HepG2 (cell line): ENCODE data around the gene CERS6. TPM values are rescaled to one million over a fixed set of nuclear protein-coding genes. Genes with fewer than 3 reads are reported as not detected.

Experiments
- ATAC-seq: fragments of 200-7000 bp; cut with Tn5 transposase; 3 replicates; pipeline ENCODE4 v1.9.1; 2020; ENCODE audit warnings: mild to moderate bottlenecking, moderate library complexity
- BruUV-seq: library from RNA; stranded (reverse); fragments of 400-500 nt; replicated peaks from 2 replicates; lab custom pipeline; 2021; lab: Mats Ljungman, UMichigan
- CTCF ChIA-PET: fragments of 300-600 bp; formaldehyde crosslinking; extraction: SDS; loops from one replicate; lab custom pipeline; 2021; ENCODE audit warnings: low total read pairs, inconsistent platforms, low intra/inter-chr PET ratio; lab: Yijun Ruan, JAX
- POLR2A ChIA-PET: fragments of 350-600 bp; sonication (Branson Sonifier 250); formaldehyde crosslinking; loops from one replicate; lab custom pipeline; 2020; ENCODE audit warnings: antibody characterized with exemption, inconsistent platforms; lab: Yijun Ruan, JAX
- DNase-seq: peaks from one replicate; pipeline ENCODE4 v3.0.0-alpha.2; 2015; ENCODE audit warnings: low spot score
- FAIRE-seq: peaks from 3 replicates; lab custom pipeline; 2011; peaks lifted over from hg19 to GRCh38; lab: Jason Lieb, UNC
- H2AFZ ChIP-seq: one replicate; pipeline ENCODE4 v1.6.1; 2011; ENCODE audit warnings: low read length, inconsistent platforms
- H3K27ac ChIP-seq: fragments of 300-600 bp; 3 replicates; pipeline ENCODE4 v1.8.0; 2011; ENCODE audit warnings: mixed run types, mild to moderate bottlenecking, mixed read lengths, low read length, inconsistent platforms; ENCODE audit not compliant: insufficient read depth; ENCODE audit errors: extremely low read length
- H3K27me3 ChIP-seq, 2 experiments: fragments of 200-600 bp in 1 of 2; 2 replicates in 1 of 2; 3 replicates in 1 of 2; pipeline versions ENCODE4 v1.6.0 to v1.8.0; 2011; ENCODE audit warnings: low read length in 2 of 2, mild to moderate bottlenecking in 2 of 2, moderate library complexity in 2 of 2, inconsistent platforms in 1 of 2; ENCODE audit not compliant: insufficient read depth in 2 of 2, control insufficient read depth in 1 of 2
- H3K36me3 ChIP-seq, 2 experiments: fragments of 200-600 bp in 1 of 2; replicated peaks in 1 of 2; 2 replicates in 1 of 2; 3 replicates in 1 of 2; pipeline versions ENCODE4 v1.5.1 to v1.8.0; 2011; ENCODE audit warnings: low read length in 2 of 2, inconsistent platforms in 1 of 2; ENCODE audit not compliant: insufficient read depth in 2 of 2, control insufficient read depth in 1 of 2
- H3K4me1 ChIP-seq: 2 replicates; pipeline ENCODE4 v1.5.1; 2012; ENCODE audit warnings: low read length, inconsistent platforms; ENCODE audit not compliant: insufficient read depth
- H3K4me2 ChIP-seq: 2 replicates; pipeline ENCODE4 v1.6.0; 2011; ENCODE audit warnings: low read depth, low read length, inconsistent platforms
- H3K4me3 ChIP-seq, 3 experiments: fragments of 200-600 bp in 1 of 3; sonication (generic), shearing (Covaris generic) in 1 of 3; replicated peaks in 1 of 3; 2 replicates each; pipeline ENCODE4 v1.5.1; 2011 to 2016; ENCODE audit warnings: low read length in 3 of 3, inconsistent platforms in 2 of 3, low read depth in 2 of 3, mild to moderate bottlenecking in 2 of 3, control low read depth in 1 of 3, mixed read lengths in 1 of 3; ENCODE audit not compliant: insufficient read depth in 1 of 3
- H3K79me2 ChIP-seq: one replicate; pipeline ENCODE4 v1.6.1; 2011; ENCODE audit warnings: low read length, inconsistent platforms; ENCODE audit not compliant: insufficient read depth
- H3K9ac ChIP-seq: 2 replicates; pipeline ENCODE4 v1.6.0; 2011; ENCODE audit warnings: mild to moderate bottlenecking, low read depth, low read length, inconsistent platforms; ENCODE audit not compliant: insufficient read depth
- H3K9me3 ChIP-seq: 2 replicates; pipeline ENCODE4 v1.5.1; 2012; ENCODE audit warnings: mild to moderate bottlenecking, low read length
- H4K20me1 ChIP-seq: 2 replicates; pipeline ENCODE4 v1.6.0; 2011; ENCODE audit warnings: inconsistent platforms, mild to moderate bottlenecking, low read length, moderate library complexity; ENCODE audit not compliant: insufficient read depth
- ARNTL ChIP-seq: sonication (generic); formaldehyde crosslinking; IDR thresholded peaks from 2 replicates; pipeline ENCODE4 v1.4.0; 2020; ENCODE audit warnings: mild to moderate bottlenecking, missing genetic modification reagents
- GLI4 ChIP-seq: sonication (generic); formaldehyde crosslinking; IDR thresholded peaks from 2 replicates; pipeline ENCODE4 v1.5.1; 2020; ENCODE audit warnings: missing genetic modification reagents, mild to moderate bottlenecking, moderate library complexity, borderline replicate concordance
- MAFF ChIP-seq: IDR thresholded peaks from 2 replicates; pipeline ENCODE4 v1.6.1; 2011; ENCODE audit warnings: low read depth, low read length, improper control_type of control experiment
- MAFK ChIP-seq, 2 experiments: IDR thresholded peaks in 1 of 2; conservative IDR thresholded peaks in 1 of 2; 2 replicates each; pipeline ENCODE4 v1.6.1; 2011; ENCODE audit warnings: improper control_type of control experiment in 2 of 2, low read length in 2 of 2
- SP5 ChIP-seq: IDR thresholded peaks from 2 replicates; pipeline ENCODE4 v1.6.1; 2016; ENCODE audit warnings: low read depth, borderline replicate concordance
- TBL1XR1 ChIP-seq: fragments of 150-350 bp; IDR thresholded peaks from 2 replicates; pipeline ENCODE4 v1.6.1; 2014; ENCODE audit warnings: borderline replicate concordance, low read length; ENCODE audit not compliant: partially characterized antibody
- ZBTB38 ChIP-seq: sonication (generic); formaldehyde crosslinking; IDR thresholded peaks from 2 replicates; pipeline ENCODE4 v1.5.1; 2020; ENCODE audit warnings: mild to moderate bottlenecking, missing genetic modification reagents
- ZNF17 ChIP-seq: sonication (generic); formaldehyde crosslinking; IDR thresholded peaks from 2 replicates; pipeline ENCODE4 v1.5.0; 2020; ENCODE audit warnings: mild to moderate bottlenecking, missing genetic modification reagents
- ZNF44 ChIP-seq: sonication (generic); formaldehyde crosslinking; IDR thresholded peaks from 2 replicates; pipeline ENCODE4 v1.5.1; 2020; ENCODE audit warnings: mild to moderate bottlenecking, missing genetic modification reagents
- ZNF570 ChIP-seq: sonication (generic); formaldehyde crosslinking; IDR thresholded peaks from 2 replicates; pipeline ENCODE4 v1.4.0; 2020; ENCODE audit warnings: mild to moderate bottlenecking, missing genetic modification reagents, borderline replicate concordance
- in situ Hi-C: cut with HindIII; loops from 2 replicates; pipeline ENCODE4 v1.10.0; 2017; ENCODE audit warnings: low pct_unique_long_range_greater_than_20kb; ENCODE audit not compliant: extremely low pct_ligation_motif_present
- intact Hi-C: fragments of 100-400 bp; cut with micrococcal nuclease; formaldehyde crosslinking; loops from one replicate; pipeline ENCODE4 v1.10.0; 2022; ENCODE audit not compliant: unreplicated experiment
- polyA plus RNA-seq, 8 experiments: library from polyadenylated mRNA; depleted of rRNA in 3 of 8; stranded (reverse) in 7 of 8; unstranded in 1 of 8; fragments of >200 nt; fragmentation: Illumina TruSeq in 4 of 8; extraction: Trizol in 4 of 8; gene quantifications; 2 replicates each; pipeline versions ENCODE4 v1.2.1 to v1.2.3, GENCODE V29; 2011 to 2016; ENCODE audit warnings: low read depth in 4 of 8, missing spikeins in 1 of 8, mixed read lengths in 1 of 8; ENCODE audit not compliant: insufficient read depth in 1 of 8
- total RNA-seq, 5 experiments: library from RNA; depleted of rRNA; stranded (reverse); fragments of >200 nt; fragmentation: Illumina TruSeq; extraction: Trizol; gene quantifications; 2 replicates each; pipeline ENCODE4 v1.2.3, GENCODE V29; 2016; ENCODE audit warnings: low read depth in 1 of 5

The CERS6 gene
- total and polyA plus RNA-seq, 2 of the 13 experiments (the other 11 are each of a cell fraction or from before 2014, with no cell fraction given), result 10.1 to 20.3 TPM

GRCh38 chr2:168716839-168717238 lies 260.8 kb downstream of the CERS6 start:
- H3K27me3 ChIP-seq, result no peaks in the 10 kb centered on the region
- in situ Hi-C loops, result no loop called here
- no peak overlapping the region for H3K4me2 ChIP-seq
- BruUV-seq, result no TSS peak
- H3K36me3 ChIP-seq, result peaks cover 4 to 15% of the 10 kb centered on the region in 2 experiments; a peak in 4 of 5 replicates
- TF ChIP-seq GLI4 (CRISPR knock-in tag) (no peak), MAFF (peak; percentile 78), ZNF17 (no peak), ZBTB38 (no peak), ZNF570 (CRISPR knock-in tag) (no peak), ZNF44 (CRISPR knock-in tag) (no peak), MAFK (conservative IDR thresholded peaks at IDR 0.05 in 1 of 2, IDR thresholded peaks at IDR 0.05 in 1 of 2; ENCODE audit: low read length in 2 of 2) (peak; percentile 83 to 87), TBL1XR1 (no peak), SP5 (CRISPR knock-in tag) (no peak), ARNTL (CRISPR knock-in tag) (no peak)
- TF ChIP-seq, all 625 proteins: peak for 2
- Histone ChIP-seq H4K20me1 (no peaks in the 10 kb centered on the region), H3K79me2 (no peaks in the 10 kb centered on the region), H2AFZ (no peak overlapping the region), H3K4me1 (no peaks in the 10 kb centered on the region), H3K27ac (no peak overlapping the region), H3K9me3 (no peaks in the 10 kb centered on the region), H3K4me3 (no peak overlapping the region), H3K9ac (no peak overlapping the region)
- ATAC-seq (no peak), DNase-seq (no peak), FAIRE-seq (no peak)
- ChIA-PET CTCF (no interaction called here), POLR2A (no interaction called here)
- intact Hi-C loops, result no loop called here
